ENCODE data around the gene MCOLN3.
"Not testable (repeated sequence)": the region's sequence is repeated elsewhere in the genome, so short reads cannot be mapped to it uniquely, and the experiment has no call there.

Gene MCOLN3

GRCh38 chr1:84988588-84988987 is 59.7 kb downstream of the MCOLN3 start:
- TF ChIP-seq EZH2 (optimal IDR thresholded peaks at IDR 0.05; ENCODE audit: low read depth, low read length) (no peak), CTCF (IDR thresholded peaks at IDR 0.05; ENCODE audit: low read length) (no peak), EZH2phosphoT487 (IDR thresholded peaks at IDR 0.05; ENCODE audit: low read length) (no peak)
- Histone ChIP-seq H3K9me2 (replicated peaks; ENCODE audit: insufficient read depth, low read length) (no peaks in the 10 kb centered on the region), H2AFZ (ENCODE audit: low read length) (no peak overlapping the region), H3K9me3 (replicated peaks; ENCODE audit: insufficient read depth, low read length) (no peaks in the 10 kb centered on the region), H3K36me3 (replicated peaks; ENCODE audit: insufficient read depth, low read length) (no peaks in the 10 kb centered on the region), H3K27ac (ENCODE audit: low read length) (no peak overlapping the region), H3K4me2 (ENCODE audit: low read depth, low read length) (no peak overlapping the region), H4K20me1 (ENCODE audit: insufficient read depth, low read length) (no peaks in the 10 kb centered on the region), H3K4me1 (ENCODE audit: low read length) (no peaks in the 10 kb centered on the region), H3K4me3 (ENCODE audit: low read length) (no peak overlapping the region), H3F3A (ENCODE audit: insufficient read depth, low read length) (no peaks in the 10 kb centered on the region), H3K79me2 (ENCODE audit: low read length) (no peaks in the 10 kb centered on the region), H3K9ac (ENCODE audit: low read length) (no peak overlapping the region), H3K27me3 (replicated peaks; ENCODE audit: insufficient read depth, low read length) (no peaks in the 10 kb centered on the region; the same call in 1 of the 2 replicates)
- DNase-seq, result no peak

- H4K20me1 ChIP-seq (ENCODE audit: insufficient read depth, low read length); H3K9ac ChIP-seq (ENCODE audit: low read length); H3K27ac ChIP-seq (ENCODE audit: low read length); H2AFZ ChIP-seq (ENCODE audit: low read length); H3K4me2 ChIP-seq (ENCODE audit: low read depth, low read length); H3K9me3 ChIP-seq (replicated peaks; ENCODE audit: insufficient read depth, low read length); DNase-seq; H3K9me2 ChIP-seq (replicated peaks; ENCODE audit: insufficient read depth, low read length); H3K27me3 ChIP-seq (replicated peaks; ENCODE audit: insufficient read depth, low read length); H3F3A ChIP-seq (ENCODE audit: insufficient read depth, low read length); H3K36me3 ChIP-seq (replicated peaks; ENCODE audit: insufficient read depth, low read length); H3K4me1 ChIP-seq (ENCODE audit: low read length); H3K4me3 ChIP-seq (ENCODE audit: low read length); H3K79me2 ChIP-seq (ENCODE audit: low read length): not testable (repeated sequence)
These were observed 61.7 kb downstream of the MCOLN3 start for GRCh38 chr1:84986561-84986960.

- Histone ChIP-seq H3K9me2 (replicated peaks; ENCODE audit: insufficient read depth, low read length) (no peaks in the 10 kb centered on the region), H3K4me1 (ENCODE audit: low read length) (no peaks in the 10 kb centered on the region), H2AFZ (ENCODE audit: low read length) (no peak overlapping the region), H3K27ac (ENCODE audit: low read length) (no peak overlapping the region), H3K9ac (ENCODE audit: low read length) (no peak overlapping the region), H3K79me2 (ENCODE audit: low read length) (no peaks in the 10 kb centered on the region), H3K4me3 (ENCODE audit: low read length) (no peak overlapping the region), H3K9me3 (replicated peaks; ENCODE audit: insufficient read depth, low read length) (no peaks in the 10 kb centered on the region), H3K4me2 (ENCODE audit: low read depth, low read length) (no peak overlapping the region), H3K27me3 (replicated peaks; ENCODE audit: insufficient read depth, low read length) (no peaks in the 10 kb centered on the region), H3K36me3 (replicated peaks; ENCODE audit: insufficient read depth, low read length) (no peaks in the 10 kb centered on the region), H3F3A (ENCODE audit: insufficient read depth, low read length) (no peaks in the 10 kb centered on the region), H4K20me1 (ENCODE audit: insufficient read depth, low read length) (no peaks in the 10 kb centered on the region)
- no peak for DNase-seq
- no peak for TF ChIP-seq EZH2phosphoT487 (IDR thresholded peaks at IDR 0.05; ENCODE audit: low read length)
- no peak for TF ChIP-seq EZH2 (optimal IDR thresholded peaks at IDR 0.05; ENCODE audit: low read depth, low read length)
- no peak for TF ChIP-seq CTCF (IDR thresholded peaks at IDR 0.05; ENCODE audit: low read length)
These were observed 62.9 kb downstream of the MCOLN3 start for GRCh38 chr1:84985365-84985764.

- Histone ChIP-seq H3K27me3 (replicated peaks; ENCODE audit: insufficient read depth, low read length) (no peaks in the 10 kb centered on the region), H4K20me1 (ENCODE audit: insufficient read depth, low read length) (no peaks in the 10 kb centered on the region), H3K4me1 (ENCODE audit: low read length) (no peaks in the 10 kb centered on the region), H3F3A (ENCODE audit: insufficient read depth, low read length) (no peaks in the 10 kb centered on the region), H3K9ac (ENCODE audit: low read length) (no peak overlapping the region), H2AFZ (ENCODE audit: low read length) (no peak overlapping the region), H3K9me2 (replicated peaks; ENCODE audit: insufficient read depth, low read length) (no peaks in the 10 kb centered on the region), H3K36me3 (replicated peaks; ENCODE audit: insufficient read depth, low read length) (no peaks in the 10 kb centered on the region), H3K27ac (ENCODE audit: low read length) (no peak overlapping the region), H3K79me2 (ENCODE audit: low read length) (no peaks in the 10 kb centered on the region), H3K9me3 (replicated peaks; ENCODE audit: insufficient read depth, low read length) (no peaks in the 10 kb centered on the region), H3K4me3 (ENCODE audit: low read length) (no peak overlapping the region), H3K4me2 (ENCODE audit: low read depth, low read length) (no peak overlapping the region)
- DNase-seq, result no peak
- no peak for TF ChIP-seq CTCF (IDR thresholded peaks at IDR 0.05; ENCODE audit: low read length)
- TF ChIP-seq EZH2phosphoT487 (IDR thresholded peaks at IDR 0.05; ENCODE audit: low read length), result no peak
- TF ChIP-seq EZH2 (optimal IDR thresholded peaks at IDR 0.05; ENCODE audit: low read depth, low read length), result no peak
These were observed 65.9 kb downstream of the MCOLN3 start for GRCh38 chr1:84982395-84982794.
